ENCODE data around the gene BANK1. TPM values are rescaled to one million over a fixed set of nuclear protein-coding genes. Genes with fewer than 3 reads are reported as not detected.

BANK1 gene
- total RNA-seq, 1 experiment from 2014 or later, result not detected

DNA sequence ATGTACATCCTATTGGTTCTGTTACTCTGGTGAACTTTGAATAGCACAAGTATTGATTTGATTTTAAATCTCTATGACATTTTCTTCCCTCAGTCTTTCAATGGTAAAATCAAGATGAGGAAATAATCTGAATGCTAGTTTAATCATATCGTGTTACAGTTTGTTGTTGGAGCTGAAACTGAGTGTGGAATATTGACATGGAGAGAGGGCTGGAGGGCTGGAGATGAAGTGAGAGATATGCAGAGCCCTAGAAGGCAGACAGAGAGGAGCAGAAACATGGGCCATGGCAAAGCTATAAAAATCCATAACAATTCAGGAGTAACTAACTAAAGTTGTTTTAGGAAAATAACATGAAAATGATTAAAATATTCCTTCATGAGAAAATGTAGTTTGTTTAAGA is 141.1 kb downstream of the BANK1 start:
- no peaks in the 10 kb centered on the region for H3K27me3 ChIP-seq

GRCh38 chr4:101933855-101934254 is 143.3 kb downstream of the BANK1 start:
- no peak for DNase-seq
- H3K27me3 ChIP-seq, result no peaks in the 10 kb centered on the region
- H3K4me3 ChIP-seq, result no peak overlapping the region

More for the DNA sequence above, 141.1 kb downstream of the BANK1 start:
- no peak overlapping the region for H3K4me3 ChIP-seq
- no peaks in the 10 kb centered on the region for H3K9me3 ChIP-seq
- no peak for DNase-seq
- H3K36me3 ChIP-seq, result no peaks in the 10 kb centered on the region

DNA sequence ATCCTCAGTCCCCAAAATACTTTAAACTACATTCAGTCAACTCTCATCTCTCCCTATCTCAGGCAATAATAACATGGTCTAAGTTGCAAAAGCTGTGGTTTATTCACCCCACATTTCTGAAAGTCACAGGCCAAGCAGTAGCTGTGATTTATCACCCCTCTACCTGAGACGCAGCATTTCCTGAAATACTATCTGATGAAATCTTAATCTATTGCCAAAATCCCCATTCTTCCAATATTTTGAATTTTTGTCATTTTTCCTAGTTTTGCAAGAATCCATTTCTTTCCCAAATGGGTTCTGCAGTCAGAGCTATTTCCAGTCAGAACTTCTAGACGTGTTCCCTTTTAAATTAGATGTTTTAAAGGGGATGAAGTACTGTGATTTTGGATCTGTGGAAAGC is 148.3 kb downstream of the BANK1 start:
- Histone ChIP-seq H3K9me3 (no peaks in the 10 kb centered on the region), H3K4me3 (no peak overlapping the region), H3K27me3 (no peaks in the 10 kb centered on the region), H3K36me3 (no peaks in the 10 kb centered on the region)
- DNase-seq, result no peak

More at GRCh38 chr4:101933855-101934254, 143.3 kb downstream of the BANK1 start:
- Histone ChIP-seq H3K9me3 (no peaks in the 10 kb centered on the region), H3K36me3 (no peaks in the 10 kb centered on the region)

DNA sequence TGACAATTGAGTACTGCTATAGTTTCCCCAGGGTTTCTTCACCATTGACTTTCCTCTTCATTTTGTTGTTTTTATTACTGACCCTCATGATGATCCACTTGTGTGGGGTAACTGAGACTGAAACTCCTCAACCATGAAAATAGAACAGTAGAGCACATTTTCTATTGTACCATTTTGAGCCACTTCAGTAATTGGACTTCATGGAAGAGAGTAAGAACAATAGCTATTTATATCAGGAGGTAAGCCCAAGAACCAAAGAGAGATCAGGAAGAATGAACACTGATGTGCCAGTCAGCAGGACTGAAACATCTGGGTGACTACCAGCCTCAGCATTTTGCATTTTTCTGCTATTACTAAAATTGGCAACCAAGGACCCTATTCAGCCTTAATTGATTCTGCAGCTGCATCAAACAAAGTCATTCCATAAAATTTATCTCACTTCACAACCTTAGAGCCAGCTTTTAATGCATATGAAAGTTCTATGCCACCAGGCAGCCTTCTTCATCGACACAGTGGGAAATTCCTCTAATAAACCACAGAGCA is 151.4 kb downstream of the BANK1 start:
- H3K4me3 ChIP-seq, result no peak overlapping the region
- DNase-seq, result peak; percentile 0

GRCh38 chr4:101942891-101943290 is 152.4 kb downstream of the BANK1 start:
- Histone ChIP-seq H3K4me3 (no peak overlapping the region), H3K9me3 (no peaks in the 10 kb centered on the region), H3K27me3 (no peaks in the 10 kb centered on the region), H3K36me3 (no peaks in the 10 kb centered on the region)
- no peak for DNase-seq

More for the DNA sequence above, 151.4 kb downstream of the BANK1 start:
- H3K9me3 ChIP-seq, result no peaks in the 10 kb centered on the region
- H3K36me3 ChIP-seq, result no peaks in the 10 kb centered on the region
- no peaks in the 10 kb centered on the region for H3K27me3 ChIP-seq

GRCh38 chr4:101944649-101945048 is 154.1 kb downstream of the BANK1 start:
- DNase-seq, result no peak
- Histone ChIP-seq H3K36me3 (no peaks in the 10 kb centered on the region), H3K27me3 (no peaks in the 10 kb centered on the region), H3K4me3 (no peak overlapping the region), H3K9me3 (no peaks in the 10 kb centered on the region)

- H3K9me3 ChIP-seq, result no peaks in the 10 kb centered on the region
- H3K27me3 ChIP-seq, result no peaks in the 10 kb centered on the region
- DNase-seq, result no peak
- no peaks in the 10 kb centered on the region for H3K36me3 ChIP-seq
- H3K4me3 ChIP-seq, result no peak overlapping the region
Observed at GRCh38 chr4:101948055-101948454, 157.5 kb downstream of the BANK1 start.

- Histone ChIP-seq H3K4me3 (no peak overlapping the region), H3K36me3 (no peaks in the 10 kb centered on the region), H3K9me3 (no peaks in the 10 kb centered on the region), H3K27me3 (no peaks in the 10 kb centered on the region)
- DNase-seq, result no peak
Observed at GRCh38 chr4:101948951-101949350, 158.4 kb downstream of the BANK1 start.

GRCh38 chr4:101950258-101950979 is 159.9 kb downstream of the BANK1 start:
- Histone ChIP-seq H3K36me3 (no peaks in the 10 kb centered on the region), H3K4me3 (no peak overlapping the region), H3K9me3 (no peaks in the 10 kb centered on the region), H3K27me3 (no peaks in the 10 kb centered on the region)
- no peak for DNase-seq

DNA sequence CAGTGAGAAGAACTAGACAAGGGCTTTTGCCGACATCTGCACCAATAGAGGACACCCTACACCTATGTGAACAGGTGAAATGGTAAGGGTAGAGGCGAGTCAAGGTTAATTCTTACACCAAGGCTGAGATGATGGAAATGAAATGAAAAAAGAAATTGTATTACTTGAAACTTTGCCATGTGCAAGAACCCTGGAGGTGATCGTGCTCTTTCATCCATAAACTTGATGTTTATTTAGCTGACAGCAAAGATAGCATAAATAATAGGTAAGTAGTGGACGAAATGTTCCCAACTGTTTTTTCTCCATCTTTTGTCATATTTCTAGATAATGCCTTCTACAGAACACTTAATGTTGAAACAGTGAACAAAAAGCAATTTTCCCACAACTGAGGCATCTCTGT is 162.5 kb downstream of the BANK1 start:
- no peak for DNase-seq
- H3K4me3 ChIP-seq, result no peak overlapping the region
- no peaks in the 10 kb centered on the region for H3K27me3 ChIP-seq
- no peaks in the 10 kb centered on the region for H3K36me3 ChIP-seq
- no peaks in the 10 kb centered on the region for H3K9me3 ChIP-seq

- no peaks in the 10 kb centered on the region for H3K36me3 ChIP-seq
- H3K4me3 ChIP-seq, result no peak overlapping the region
- H3K9me3 ChIP-seq, result no peaks in the 10 kb centered on the region
- peak; percentile 14 for DNase-seq
- no peaks in the 10 kb centered on the region for H3K27me3 ChIP-seq
Observed at GRCh38 chr4:101953949-101954348, 163.4 kb downstream of the BANK1 start.

DNA sequence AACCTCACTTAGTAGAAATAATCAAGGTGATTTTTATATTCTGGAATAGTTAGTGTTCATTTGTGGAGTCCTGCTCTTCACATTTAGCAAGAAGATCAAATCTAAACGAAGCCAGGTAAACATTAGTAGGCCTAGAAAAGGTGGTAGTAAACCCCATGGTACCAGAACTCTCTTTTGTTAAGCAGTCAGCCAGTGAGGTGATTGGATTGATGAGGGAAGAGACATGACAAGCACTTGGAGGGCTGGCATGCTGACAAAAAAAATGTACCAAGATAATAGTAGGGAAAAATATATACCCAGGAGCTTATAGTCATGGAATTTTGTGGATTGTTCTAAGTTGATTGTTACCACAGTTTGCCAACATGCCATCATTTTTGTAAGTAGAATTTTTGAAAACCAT is 163.8 kb downstream of the BANK1 start:
- DNase-seq, result no peak
- Histone ChIP-seq H3K27me3 (no peaks in the 10 kb centered on the region), H3K4me3 (no peak overlapping the region), H3K36me3 (no peaks in the 10 kb centered on the region), H3K9me3 (no peaks in the 10 kb centered on the region)

- Histone ChIP-seq H3K27me3 (no peaks in the 10 kb centered on the region), H3K36me3 (no peaks in the 10 kb centered on the region), H3K4me3 (no peak overlapping the region), H3K9me3 (no peaks in the 10 kb centered on the region)
- DNase-seq, result no peak
Observed at GRCh38 chr4:101954975-101955678, 164.6 kb downstream of the BANK1 start.

DNA sequence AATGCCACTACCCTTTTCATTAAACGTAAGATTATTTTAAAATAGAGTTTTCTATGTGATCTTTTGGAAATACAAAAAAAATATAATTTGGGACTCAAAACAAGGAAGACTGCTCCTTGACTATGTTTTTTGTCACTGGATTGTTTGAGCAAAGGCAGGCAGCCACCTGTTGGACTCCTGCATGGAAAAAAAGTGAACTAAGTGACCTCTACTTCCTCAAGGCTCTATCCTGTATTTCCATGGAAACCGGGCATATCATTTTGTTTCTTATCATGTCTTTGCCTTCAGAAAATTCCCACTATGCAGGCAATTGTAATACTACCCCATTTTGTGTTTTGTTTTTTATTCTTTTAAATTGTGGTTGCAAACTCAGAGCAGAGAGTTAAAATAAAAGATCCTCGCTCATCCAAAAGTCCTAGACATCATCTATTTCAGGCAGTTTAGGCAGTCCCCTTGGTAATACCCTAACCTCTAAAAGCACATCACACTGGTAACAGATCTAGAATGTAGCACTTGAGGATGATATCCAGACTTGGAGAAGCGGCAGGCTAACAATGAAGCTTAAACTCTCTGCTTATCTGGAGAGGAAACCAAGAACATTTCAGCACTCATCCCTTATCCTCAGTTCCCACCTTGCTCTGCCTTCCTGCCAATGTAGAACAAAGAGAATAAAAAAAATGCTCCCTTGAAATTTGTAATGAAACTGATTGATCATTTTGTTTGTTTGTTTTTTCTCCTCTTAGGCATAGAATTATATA is 165.7 kb downstream of the BANK1 start:
- no peak for DNase-seq
- Histone ChIP-seq H3K27me3 (no peaks in the 10 kb centered on the region), H3K9me3 (no peaks in the 10 kb centered on the region), H3K4me3 (no peak overlapping the region), H3K36me3 (no peaks in the 10 kb centered on the region)

DNA sequence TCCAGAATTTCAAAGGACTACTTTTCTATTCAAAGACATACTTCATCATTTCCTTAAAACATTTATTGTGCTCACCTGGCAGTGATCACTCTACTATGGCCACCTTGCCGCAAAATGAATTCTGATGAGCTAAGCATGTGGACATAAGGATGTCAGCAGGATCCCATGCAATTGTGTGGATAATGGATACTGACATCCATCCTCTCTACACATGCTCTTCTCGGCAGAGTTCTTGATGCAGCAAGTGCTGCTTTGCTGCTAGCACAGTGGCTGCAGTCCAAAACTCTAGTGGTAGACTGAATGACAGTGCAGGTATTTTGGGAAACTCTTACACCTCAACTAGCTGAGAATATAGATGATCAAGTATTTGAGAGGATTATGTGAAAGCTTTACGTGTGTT is 168.0 kb downstream of the BANK1 start:
- Histone ChIP-seq H3K9me3 (no peaks in the 10 kb centered on the region), H3K36me3 (no peaks in the 10 kb centered on the region), H3K27me3 (no peaks in the 10 kb centered on the region), H3K4me3 (no peak overlapping the region)
- DNase-seq, result no peak

DNA sequence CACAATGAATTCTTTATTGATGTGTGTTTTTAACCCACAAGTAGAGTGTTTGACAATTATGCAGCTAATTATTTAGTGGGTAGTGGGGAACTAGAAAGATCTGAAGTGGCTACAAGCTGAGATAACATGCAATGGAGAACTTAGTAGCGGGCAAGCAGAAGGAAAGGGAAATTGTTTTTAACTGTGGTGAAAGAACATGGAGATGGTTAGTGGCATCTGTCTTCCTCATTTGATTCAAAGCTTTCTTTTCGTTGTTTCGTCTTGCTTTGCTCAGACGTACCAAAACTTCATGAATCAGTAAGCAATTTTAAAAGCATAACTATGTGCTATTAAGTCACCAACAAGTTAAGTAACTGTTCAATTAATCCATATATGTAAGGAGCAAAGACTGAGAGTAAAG is 169.9 kb downstream of the BANK1 start:
- no peak overlapping the region for H3K4me3 ChIP-seq
- no peaks in the 10 kb centered on the region for H3K9me3 ChIP-seq
- DNase-seq, result no peak
- H3K27me3 ChIP-seq, result no peaks in the 10 kb centered on the region
- H3K36me3 ChIP-seq, result no peaks in the 10 kb centered on the region

DNA sequence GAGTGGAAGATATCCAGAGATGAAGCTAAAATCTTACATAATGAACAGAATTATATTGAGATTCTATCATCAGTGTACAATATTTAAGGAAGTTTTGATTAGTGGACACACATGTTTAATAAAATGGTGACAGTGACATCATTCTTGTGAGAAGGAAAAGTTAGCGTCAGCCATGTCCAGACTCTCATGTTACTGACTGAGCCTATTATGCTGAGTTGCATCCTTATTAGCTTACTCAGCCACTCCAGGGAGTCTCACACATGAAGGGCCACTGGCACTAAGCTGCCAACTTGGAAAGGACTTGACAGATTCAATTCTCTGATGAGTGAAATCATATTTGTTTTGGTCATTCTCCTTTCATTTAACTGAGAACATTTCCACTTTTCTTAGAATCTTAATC is 170.6 kb downstream of the BANK1 start:
- Histone ChIP-seq H3K4me3 (no peak overlapping the region), H3K9me3 (no peaks in the 10 kb centered on the region), H3K27me3 (no peaks in the 10 kb centered on the region), H3K36me3 (no peaks in the 10 kb centered on the region)
- peak; percentile 68 for DNase-seq

All from MG63 (cell line).